Endometrial microvascular endothelial cells (primary cell): Measurements from ENCODE around the gene LSM14A. TPM values are rescaled to one million over a fixed set of nuclear protein-coding genes. Genes with fewer than 3 reads are reported as not detected.
"Not testable (repeated sequence)": the region's sequence is repeated elsewhere in the genome, so short reads cannot be mapped to it uniquely, and the experiment has no call there.

Experiments used
- in situ Hi-C: cut with HindIII; loops from 2 replicates; pipeline ENCODE4 v1.10.0; 2017; ENCODE audit warnings: low sequenced_read_pairs, low pct_unique_long_range_greater_than_20kb; ENCODE audit errors: inconsistent ontology term
- total RNA-seq: library from RNA; depleted of rRNA; stranded (reverse); fragments of >200 nt; gene quantifications from one replicate; pipeline ENCODE4 v1.2.3, GENCODE V29; 2015; ENCODE audit errors: inconsistent ontology term

The LSM14A gene
- 85.3 TPM for total RNA-seq

- in situ Hi-C loops, result no loop called here
Measured at GRCh38 chr19:34171877-34172660, at the start of gene LSM14A. Gene LSM14A (plus strand): TSS chr19:34172504. CDS start chr19:34172643, 139 bp downstream.

GRCh38 chr19:34124828-34125227, 47.5 kb upstream of the LSM14A start:
- in situ Hi-C loops, result no loop called here

DNA sequence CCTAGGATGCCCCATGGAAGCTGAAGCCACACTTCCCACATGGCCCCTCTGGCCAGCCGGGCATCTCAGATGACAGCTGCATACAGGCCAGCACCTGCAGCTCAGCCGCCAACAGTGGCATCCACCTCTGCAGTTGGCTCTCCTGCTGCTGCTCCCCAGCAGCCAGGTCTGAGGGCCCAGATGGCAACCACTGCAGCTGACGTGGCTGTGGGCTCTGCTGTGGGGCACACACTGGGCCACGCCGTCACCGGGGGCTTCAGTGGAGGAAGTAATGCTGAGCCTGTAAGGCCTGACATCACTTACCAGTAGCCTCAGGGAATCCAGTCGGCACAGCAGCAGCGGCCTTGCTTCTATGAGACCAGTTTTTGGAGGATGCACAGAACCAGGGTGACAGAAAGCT, 45.3 kb upstream of the LSM14A start:
- in situ Hi-C loops, result no loop called here

GRCh38 chr19:34127684-34128189, 44.6 kb upstream of the LSM14A start:
- in situ Hi-C loops, result no loop called here

DNA sequence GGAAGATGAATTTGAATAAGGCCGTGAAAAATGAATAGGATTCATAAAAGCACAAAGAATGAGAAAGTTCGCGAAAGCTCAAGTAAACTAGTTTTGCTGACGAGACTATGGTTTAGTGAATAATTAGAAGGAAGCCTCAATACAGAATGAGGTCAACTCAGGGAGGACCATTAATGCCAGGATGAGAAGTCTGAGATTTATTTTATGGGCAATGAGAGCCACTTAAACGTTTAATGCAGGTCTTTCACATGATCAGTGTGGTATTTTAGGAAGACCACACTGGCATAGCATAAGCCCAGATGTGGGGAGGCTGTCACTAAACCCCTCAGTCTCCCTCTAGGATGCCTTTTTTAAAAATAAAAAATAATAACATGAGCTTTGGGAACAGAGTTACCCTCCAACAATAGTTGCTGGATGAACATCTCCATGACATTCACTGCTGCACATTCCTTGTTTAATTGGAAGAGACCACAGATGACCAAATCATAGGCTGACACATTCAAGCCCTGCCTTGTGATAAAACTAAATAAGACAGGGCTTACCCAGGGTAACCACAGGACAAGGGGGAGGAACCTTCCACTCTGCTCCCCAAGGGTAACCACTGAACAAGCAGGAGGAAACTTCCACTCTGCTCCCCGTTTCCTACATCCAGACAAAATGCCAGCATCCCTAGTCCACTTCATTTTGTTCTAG, 43.6 kb upstream of the LSM14A start:
- in situ Hi-C loops, result no loop called here

DNA sequence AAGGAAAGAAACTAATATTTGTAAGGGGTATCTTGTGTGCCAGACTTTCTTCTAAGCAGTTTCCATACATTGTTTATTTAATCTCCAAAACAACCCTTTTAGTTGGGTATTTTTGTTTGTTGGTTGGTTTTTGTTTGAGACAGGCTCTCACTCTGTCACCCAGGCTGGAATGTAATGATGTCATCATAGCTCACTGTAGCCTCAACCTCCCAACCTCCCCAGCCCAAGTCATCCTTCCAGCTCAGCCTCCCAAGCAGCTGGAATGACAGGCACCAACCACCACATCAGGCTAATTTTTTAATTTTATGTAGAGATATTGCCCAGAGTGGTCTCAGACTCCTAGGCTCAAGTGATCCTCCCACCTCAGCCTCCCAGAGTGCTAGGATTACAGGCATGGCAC, 41.2 kb upstream of the LSM14A start:
- in situ Hi-C loops, result no loop called here

DNA sequence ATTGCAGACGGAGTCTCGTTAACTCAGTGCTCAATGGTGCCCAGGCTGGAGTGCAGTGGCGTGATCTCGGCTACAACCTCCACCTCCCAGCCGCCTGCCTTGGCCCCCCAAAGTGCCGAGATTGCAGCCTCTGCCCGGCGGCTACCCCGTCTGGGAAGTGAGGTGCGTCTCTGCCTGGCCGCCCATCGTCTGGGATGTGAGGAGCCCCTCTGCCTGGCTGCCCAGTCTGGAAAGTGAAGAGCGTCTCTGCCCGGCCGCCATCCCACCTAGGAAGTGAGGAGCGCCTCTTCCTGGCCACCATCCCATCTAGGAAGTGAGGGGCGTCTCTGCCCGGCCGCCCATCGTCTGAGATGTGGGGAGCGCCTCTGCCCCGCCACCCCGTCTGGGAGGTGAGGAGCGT, 40.2 kb upstream of the LSM14A start:
- in situ Hi-C loops, result not testable (repeated sequence)

- in situ Hi-C loops, result not testable (repeated sequence)
Measured at GRCh38 chr19:34132706-34133105, 39.6 kb upstream of the LSM14A start.

DNA sequence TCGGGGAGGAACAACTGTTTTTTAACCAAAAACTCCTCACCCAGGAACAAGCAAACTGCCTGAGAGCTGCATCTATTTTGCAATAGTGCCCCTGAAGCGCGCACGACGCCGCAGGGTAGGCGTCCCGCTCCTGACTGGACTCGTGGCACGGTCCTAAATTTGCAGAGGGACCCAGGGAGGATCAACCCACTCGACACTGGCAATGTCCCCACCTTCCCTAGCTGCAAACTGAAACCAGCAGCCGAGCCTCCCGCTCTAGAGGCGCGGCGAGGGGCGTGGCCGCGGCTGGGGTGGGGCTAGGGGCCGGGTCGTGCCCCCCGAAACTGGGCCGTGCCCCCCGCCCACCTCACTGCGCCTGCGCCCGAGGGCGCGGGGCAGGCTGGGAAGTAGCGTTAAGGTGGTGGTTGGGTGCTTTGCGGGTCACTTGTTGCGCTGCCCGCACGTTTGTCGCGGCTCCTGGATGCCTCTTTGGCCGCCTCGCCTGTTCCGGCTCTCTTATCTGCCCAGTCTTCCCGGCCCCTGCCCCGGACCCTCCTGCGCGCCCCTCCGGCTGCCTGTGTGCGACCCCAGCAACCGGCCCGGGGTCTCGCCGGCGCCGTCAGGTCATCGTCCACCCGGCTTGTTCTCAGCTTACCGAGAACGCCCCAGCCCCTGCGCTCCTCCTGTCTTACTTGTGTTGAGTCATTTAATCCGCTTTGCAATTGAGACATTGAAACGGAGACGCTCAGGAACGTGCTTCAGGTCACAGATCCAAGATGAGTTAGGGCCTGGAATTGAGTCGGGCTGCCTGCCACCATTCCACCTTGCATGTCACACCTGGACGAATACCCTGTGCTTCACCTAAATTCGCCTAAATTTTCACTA, 37.9 kb upstream of the LSM14A start:
- in situ Hi-C loops, result no loop called here

DNA sequence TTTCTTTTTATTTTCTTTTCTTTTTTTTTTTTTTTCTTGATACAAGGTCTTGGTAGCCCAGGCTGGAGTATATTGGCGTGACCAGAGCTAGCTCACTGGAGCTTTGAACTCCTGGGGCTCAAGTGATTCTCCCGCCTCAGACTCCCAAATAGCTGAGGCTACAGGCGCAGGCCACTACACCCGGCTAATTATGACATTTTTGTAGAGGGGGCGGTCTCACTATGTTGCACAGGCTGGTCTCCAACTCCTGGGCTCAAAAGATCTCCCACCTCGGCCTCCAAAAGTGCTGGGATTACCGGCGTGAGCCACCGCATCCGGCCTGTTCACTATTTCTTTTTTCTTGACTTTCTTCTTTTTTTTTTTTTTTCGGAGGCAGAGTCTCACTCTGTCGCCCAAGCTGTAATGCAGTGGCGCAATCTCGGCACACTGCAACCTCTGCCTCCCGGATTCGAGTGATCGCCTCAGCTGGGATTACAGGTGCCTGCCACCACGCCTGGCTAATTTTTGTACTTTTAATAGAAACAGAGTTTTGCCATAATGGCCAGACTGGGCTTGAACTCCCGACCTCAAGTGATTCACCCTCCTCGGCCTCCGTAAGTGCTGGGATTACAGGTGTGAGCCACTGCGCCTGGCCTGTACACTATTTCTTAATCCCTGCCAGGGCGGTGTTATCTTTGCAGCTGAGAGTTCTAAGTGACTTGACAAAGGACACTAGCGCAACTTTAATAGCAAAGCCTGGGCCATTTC, 37.1 kb upstream of the LSM14A start:
- in situ Hi-C loops, result no loop called here

- in situ Hi-C loops, result no loop called here
Measured at GRCh38 chr19:34135821-34136611, 36.3 kb upstream of the LSM14A start.

DNA sequence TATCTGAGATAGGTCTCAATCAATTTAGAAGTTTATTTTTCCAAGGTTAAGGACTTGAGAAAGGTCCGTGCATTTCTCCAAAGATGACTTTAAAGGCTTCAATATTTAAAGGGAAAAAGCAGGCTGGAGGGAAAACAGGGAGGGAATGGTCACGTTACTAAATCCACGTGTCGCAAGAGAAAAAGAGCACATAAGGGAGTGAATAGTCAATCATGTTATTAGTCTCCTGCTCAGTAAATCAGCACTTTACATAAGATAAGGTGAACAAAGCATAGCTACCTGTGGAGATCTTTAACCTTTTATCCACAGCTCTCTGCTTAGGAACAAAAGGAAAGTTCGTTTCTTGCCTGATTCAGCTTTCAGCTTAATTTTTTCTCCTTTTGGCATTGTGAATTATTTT, 31.3 kb upstream of the LSM14A start:
- in situ Hi-C loops, result no loop called here

- in situ Hi-C loops, result no loop called here
Measured at GRCh38 chr19:34142440-34142839, 29.9 kb upstream of the LSM14A start.

DNA sequence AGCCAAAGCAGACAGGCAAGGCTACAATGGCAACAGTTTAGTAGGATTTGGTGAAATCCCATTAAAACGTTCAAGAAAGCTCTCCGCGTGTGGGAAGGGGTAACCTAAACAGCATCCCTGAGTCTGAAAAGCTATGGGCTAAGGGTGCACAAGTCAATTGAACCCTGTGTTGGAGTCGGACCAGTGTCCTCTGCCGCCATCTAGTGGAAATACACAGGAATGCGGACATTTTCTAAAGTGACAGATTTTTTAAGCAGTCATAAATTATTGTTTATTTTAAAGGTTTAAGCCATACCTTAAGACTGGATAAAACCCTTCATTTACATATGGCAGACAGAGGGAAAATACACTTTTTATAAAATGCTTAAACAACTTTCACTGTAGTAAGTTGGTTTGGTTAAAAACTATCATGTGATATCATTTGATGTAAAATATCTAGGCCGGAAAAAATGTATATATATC, 26.5 kb upstream of the LSM14A start:
- in situ Hi-C loops, result no loop called here

GRCh38 chr19:34148658-34149185, 23.6 kb upstream of the LSM14A start:
- in situ Hi-C loops, result no loop called here

- in situ Hi-C loops, result no loop called here
Measured at GRCh38 chr19:34149873-34150272, 22.4 kb upstream of the LSM14A start.

GRCh38 chr19:34150558-34150957, 21.7 kb upstream of the LSM14A start:
- in situ Hi-C loops, result no loop called here

- in situ Hi-C loops, result no loop called here
Measured at GRCh38 chr19:34151439-34151838, 20.9 kb upstream of the LSM14A start.
